GM19025 (cell line): Measurements from ENCODE around the gene ZNF74.
"Not testable (repeated sequence)": the region's sequence is repeated elsewhere in the genome, so short reads cannot be mapped to it uniquely, and the experiment has no call there.

Experiments
- ATAC-seq: cut with Tn5 transposase; IDR thresholded peaks from one replicate; pipeline ENCODE4 v1.9.1; 2021; ENCODE audit warnings: mild to moderate bottlenecking, low read depth, moderate library complexity; ENCODE audit not compliant: unreplicated experiment

Gene ZNF74

DNA sequence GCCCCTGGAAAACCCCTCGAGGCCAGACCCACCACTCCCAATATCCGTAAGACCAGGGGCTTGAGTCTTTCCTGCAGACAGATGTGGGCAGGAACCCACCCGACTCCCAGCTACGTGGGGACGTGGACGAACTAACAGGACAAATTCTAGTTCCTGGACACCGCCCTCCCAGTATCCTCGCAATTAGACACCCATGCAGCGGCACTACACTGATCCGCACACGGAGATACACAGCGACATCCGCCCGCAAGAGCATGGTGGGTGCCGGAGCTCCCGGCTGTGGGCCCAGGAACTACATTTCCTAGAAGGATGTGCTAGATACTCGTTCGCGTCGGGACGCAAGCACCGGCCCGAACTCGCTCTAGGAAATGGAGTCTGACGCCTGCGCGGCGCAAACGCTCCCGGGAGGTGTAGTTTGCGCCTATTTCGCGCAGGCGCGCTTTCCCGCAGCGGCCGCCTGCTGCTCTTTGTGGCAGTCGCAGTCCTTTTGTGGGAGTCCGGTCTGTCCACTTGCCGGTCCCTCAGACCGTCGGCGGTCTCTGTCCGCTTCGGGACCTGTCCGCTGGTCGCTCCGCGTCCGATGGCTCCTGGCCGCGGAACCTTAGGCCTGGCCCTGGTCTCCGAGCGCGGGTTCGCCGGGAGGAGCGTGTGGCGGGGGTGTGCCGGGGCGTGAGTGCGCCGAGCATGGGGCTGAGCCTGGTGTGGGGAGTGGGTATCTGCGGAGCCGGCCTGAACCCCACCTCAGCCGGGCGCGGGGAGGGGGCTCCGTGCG is at the start of gene ZNF74:
TSS of gene ZNF74 (plus strand) at position 447 of the 772 bp plus-strand sequence. CDS start 478 bp downstream, outside the sequence.
- ATAC-seq: peak; percentile 70

DNA sequence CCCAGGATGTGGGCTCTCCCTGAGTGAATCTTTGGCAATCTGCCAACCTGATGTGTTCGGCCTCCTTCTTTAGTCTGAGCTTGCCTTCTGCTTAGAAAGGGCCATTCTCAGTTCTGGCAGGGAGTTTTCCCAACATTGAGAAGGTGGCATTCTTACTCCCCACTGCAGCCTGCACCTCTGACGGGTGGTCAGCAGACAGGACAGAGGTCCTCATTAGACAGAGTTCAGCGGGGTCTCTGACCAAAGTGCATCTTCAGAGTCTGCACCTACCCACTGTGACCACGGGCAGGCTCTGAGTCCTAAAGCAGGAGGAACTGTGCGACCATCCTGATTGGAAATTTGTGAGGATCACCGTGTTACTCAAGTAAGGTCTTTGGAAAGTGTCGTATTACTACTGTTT is 47.4 kb upstream of the ZNF74 start:
- not testable (repeated sequence) for ATAC-seq

DNA sequence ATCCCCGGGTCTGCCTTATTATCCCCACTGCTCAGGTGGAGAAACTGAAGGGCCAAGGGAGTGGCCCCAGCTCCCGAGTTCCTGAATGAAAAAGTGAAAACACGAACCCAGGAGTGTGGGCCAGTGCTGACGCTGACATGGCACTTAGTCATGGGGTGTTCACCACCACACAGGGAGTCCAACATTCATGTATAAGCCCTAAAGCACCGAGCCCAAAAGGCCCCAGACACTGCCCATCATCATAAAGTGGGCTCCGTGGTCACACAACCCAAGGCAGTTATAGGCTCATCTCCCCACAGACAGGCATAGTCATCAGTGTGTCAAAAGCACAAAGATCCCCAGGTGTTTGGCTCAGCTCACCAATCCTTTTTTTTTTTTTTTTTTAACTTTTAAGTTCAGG is 41.4 kb upstream of the ZNF74 start:
- not testable (repeated sequence) for ATAC-seq

DNA sequence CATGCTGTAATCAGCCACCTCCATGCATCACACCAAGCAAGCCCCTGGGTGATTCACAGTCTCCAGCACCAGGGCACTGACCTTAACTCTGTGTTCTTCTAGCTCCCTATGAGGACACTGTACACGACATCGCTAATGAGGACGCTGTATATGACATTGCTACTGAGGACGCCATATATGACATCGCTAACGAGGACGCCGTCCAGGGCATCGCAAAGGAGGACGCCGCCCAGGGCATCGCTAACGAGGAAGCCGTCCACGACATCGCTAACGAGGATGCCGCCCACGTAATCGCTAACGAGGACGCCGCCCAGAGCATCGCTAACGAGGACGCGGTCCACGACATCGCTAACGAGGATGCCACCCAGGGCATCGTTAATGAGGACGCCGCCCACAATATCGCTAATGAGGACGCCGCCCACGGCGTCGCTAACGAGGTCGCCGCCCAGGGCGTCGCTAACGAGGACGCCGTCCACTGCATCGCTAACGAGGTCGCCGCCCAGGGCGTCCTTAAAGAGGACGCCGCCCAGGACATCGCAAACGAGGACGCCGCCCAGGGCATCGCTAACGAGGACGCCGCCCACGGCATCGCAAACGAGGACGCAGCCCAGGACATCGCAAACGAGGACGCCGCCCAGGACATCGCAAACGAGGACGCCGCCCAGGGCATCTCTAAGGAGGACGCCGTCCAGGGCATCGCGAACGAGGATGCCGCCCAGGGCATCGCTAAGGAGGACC is 39.5 kb upstream of the ZNF74 start:
- no peak for ATAC-seq

DNA sequence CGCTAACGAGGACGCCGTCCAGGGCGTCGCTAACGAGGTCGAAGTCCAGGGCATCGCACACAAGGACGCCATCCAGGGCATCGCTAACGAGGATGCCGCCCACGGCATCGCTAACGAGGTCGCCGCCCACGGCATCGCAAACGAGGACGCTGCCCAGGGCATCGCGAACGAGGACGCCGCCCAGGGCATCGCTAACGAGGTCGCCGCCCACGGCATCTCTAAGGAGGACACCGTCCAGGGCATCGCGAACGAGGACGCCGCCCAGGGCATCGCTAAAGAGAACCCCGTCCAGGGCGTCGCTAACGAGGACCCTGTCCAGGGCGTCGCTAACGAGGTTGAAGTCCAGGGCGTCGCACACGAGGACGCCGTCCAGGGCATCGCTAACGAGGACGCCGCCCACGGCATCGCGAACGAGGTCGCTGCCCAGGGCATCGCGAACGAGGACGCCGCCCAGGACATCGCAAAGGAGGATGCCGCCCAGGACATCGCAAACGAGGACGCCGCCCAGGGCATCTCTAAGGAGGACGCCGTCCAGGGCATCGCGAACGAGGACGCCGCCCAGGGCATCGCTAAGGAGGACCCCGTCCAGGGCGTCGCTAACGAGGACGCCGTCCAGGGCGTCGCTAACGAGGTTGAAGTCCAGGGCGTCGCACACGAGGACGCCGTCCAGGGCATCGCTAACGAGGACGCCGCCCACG is 37.9 kb upstream of the ZNF74 start:
- not testable (repeated sequence) for ATAC-seq

DNA sequence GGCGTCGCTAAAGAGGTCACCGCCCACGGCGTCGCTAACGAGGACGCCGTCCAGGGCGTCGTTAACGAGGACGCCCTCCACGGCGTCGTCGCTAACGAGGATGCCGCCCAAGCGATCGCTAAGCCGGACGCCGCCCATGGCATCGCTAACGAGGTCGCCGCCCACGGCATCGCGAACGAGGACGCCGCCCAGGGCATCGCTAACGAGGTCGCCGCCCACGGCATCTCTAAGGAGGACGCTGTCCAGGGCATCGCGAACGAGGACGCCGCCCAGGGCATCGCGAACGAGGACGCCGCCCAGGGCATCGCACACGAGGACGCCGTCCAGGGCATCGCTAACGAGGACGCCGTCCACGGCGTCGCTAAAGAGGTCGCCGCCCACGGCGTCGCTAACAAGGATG is 37.0 kb upstream of the ZNF74 start:
- not testable (repeated sequence) for ATAC-seq

DNA sequence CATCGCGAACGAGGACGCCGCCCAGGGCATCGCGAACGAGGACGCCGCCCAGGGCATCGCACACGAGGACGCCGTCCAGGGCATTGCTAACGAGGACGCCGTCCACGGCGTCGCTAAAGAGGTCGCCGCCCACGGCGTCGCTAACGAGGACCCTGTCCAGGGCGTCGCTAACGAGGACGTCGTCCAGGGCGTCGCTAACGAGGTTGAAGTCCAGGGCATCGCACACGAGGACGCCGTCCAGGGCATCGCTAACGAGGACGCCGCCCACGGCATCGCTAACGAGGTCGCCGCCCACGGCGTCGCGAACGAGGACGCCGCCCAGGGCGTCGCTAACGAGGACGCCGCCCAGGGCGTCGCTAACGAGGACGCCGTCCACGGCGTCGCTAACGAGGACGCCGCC is 36.0 kb upstream of the ZNF74 start:
- ATAC-seq: not testable (repeated sequence)

DNA sequence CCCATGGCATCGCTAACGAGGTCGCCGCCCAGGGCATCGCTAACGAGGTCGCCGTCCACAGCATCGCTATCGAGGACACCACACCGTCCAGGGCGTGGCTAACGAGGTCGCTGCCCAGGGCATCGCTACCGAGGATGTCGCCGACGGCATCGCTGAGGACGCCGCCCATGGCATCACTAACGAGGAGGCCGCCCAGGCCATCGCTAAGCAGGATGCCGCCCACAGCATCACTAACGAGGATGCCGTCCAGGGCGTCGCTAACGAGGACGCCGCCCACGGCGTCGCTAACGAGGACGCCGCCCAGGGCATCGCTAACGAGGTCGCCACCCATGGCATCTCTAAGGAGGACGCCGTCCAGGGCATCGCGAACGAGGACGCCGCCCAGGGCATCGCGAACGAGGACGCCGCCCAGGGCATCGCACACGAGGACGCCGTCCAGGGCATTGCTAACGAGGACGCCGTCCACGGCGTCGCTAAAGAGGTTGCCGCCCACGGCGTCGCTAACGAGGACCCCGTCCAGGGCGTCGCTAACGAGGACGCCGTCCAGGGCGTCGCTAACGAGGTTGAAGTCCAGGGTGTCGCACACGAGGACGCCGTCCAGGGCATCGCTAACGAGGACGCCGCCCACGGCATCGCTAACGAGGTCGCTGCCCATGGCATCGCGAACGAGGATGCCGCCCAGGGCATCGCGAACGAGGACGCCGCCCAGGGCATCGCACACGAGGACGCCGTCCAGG is 35.3 kb upstream of the ZNF74 start:
- ATAC-seq: not testable (repeated sequence)

DNA sequence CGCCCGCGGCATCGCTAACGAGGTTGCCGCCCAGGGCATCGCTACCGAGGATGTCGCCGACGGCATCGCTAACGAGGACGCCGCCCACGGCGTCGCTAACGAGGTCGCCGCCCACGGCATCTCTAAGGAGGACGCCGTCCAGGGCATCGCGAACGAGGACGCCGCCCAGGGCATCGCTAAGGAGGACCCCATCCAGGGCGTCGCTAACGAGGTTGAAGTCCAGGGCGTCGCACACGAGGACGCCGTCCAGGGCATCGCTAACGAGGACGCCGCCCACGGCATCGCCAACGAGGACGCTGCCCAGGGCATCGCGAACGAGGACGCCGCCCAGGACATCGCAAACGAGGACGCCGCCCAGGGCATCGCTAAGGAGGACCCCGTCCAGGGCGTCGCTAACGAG is 33.7 kb upstream of the ZNF74 start:
- not testable (repeated sequence) for ATAC-seq

DNA sequence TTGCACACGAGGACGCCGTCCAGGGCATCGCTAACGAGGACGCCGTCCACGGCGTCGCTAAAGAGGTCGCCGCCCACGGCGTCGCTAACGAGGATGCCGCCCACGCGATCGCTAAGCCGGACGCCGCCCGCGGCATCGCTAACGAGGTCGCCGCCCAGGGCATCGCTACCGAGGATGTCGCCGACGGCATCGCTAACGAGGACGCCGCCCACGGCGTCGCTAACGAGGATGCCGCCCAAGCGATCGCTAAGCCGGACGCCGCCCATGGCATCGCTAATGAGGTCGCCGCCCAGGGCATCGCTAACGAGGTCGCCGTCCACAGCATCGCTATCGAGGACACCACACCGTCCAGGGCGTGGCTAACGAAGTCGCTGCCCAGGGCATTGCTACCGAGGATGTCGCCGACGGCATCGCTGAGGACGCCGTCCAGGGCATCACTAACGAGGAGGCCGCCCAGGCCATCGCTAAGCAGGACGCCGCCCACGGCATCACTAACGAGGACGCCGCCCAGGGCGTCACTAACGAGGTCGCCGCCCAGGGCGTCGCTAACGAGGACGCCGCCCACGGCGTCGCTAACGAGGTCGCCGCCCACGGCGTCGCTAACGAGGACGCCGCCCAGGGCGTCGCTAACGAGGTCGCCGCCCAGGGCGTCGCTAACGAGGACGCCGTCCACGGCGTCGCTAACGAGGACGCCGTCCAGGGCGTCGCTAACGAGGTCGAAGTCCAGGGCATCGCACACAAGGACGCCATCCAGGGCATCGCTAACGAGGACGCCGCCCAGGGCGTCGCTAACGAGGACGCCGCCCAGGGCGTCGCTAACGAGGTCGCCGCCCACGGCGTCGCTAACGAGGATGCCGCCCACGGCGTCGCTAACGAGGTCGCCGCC is 32.8 kb upstream of the ZNF74 start:
- not testable (repeated sequence) for ATAC-seq

DNA sequence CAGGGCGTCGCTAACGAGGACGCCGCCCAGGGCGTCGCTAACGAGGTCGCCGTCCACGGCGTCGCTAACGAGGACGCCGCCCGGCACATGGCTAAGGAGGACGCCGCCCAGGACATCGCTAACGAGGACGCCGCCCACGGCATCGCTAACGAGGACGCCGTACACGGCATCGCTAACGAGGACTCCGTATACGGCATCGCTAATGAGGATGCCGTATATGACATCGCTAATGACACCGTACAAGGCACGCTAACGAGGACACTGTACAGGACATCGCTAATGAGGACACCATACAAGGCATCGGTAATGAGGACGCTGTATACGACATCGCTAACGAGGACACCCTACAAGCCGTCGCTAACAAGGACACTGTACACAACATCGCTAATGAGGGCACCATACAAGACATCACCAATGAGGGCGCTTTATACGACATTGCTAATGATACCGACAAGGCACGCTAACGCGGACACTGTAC is 32.2 kb upstream of the ZNF74 start:
- not testable (repeated sequence) for ATAC-seq

DNA sequence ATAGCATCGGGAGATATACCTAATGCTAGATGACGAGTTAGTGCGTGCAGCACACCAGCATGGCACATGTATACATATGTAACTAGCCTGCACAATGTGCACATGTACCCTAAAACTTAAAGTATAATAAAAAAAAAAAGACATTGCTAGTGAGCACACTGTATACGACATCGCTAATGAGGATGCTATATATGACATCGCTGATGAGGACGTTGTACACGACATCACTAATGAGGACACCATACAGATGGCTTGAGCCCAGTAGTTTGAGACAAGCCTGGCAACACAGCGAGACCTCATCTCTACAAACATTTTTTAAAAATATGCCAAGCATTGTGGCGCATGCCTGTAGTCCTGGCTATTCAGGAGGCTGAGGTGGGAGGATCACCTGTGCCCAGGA is 31.5 kb upstream of the ZNF74 start:
- ATAC-seq: not testable (repeated sequence)

DNA sequence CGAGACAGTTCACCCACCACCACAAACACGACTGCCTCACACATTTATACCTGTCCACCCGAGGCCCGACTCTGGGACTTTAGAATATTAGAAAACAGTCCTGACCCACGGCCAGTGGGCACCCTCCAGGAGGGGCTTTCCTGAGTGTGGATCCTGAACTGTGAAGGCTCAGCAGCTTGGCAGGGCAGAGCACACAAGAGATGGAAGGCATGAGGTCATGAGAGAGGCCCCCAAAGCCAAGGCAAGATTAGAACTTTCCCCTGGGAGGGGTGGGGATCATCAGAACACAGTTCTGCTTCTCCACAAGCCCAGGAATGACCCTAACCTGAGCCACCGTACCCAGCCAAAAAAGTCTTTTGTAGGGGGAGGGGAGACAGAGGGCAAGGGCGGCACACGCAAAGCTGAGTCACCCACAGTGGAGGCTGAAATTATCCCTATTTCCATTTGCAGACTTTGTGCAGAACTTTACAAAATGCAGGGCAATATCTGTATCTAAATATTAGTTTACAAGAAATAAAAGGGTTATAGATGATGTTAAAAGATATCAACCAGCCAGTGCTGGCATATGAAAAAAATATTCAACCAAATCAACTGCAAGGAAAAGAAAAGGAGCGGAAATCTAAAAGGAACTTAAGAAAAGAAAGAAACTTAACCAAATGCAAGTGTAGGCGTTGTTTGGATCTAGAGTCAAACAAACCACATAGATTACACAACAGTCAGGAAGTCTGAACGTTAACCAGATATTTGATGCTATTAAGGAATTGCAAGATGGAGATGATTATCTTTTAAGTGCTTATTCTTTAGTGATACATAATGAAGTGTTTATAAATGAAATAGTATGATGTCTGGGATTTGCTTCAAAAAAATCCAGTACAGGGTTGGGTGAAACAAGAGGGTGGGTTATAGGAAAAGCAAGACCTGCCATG is 29.4 kb upstream of the ZNF74 start:
- not testable (repeated sequence) for ATAC-seq

DNA sequence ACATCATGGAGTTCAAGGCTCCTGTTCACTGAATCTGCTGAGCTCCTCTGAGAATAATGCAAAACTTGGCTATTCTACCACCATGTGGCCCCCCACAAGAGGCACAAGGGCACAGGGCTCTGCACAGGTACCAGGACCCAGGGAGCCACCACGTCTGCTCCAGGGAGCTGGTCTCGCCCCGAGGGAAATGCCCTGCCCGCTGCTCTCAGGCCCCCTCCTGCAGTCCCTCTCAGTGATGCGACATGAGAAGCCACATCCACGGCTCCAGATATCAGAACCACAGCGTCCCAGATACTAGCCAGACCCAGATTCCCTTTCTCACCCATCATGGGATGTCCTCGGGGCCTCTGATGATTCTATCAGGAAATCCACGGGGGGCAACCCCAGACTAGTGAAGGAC is 27.1 kb upstream of the ZNF74 start:
- ATAC-seq: not testable (repeated sequence)

DNA sequence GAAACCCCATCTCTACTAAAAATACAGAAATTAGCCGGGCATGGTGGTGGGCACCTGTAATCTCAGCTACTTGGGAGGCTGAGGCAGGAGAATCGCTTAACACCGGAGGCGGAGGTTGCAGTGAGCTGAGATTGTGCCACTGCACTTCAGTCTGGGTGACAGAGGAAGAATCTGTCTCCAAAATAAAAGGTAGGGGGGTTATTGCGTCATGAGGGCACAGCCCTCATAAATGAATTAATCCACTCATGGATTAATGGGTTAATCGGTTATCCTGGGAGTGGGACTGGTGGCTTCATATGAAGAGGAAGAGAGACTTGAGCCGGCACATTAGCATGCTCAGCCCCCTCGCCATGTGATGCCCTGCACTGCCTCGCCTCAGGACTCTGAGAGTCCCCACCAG is 25.1 kb upstream of the ZNF74 start:
- ATAC-seq: not testable (repeated sequence)

DNA sequence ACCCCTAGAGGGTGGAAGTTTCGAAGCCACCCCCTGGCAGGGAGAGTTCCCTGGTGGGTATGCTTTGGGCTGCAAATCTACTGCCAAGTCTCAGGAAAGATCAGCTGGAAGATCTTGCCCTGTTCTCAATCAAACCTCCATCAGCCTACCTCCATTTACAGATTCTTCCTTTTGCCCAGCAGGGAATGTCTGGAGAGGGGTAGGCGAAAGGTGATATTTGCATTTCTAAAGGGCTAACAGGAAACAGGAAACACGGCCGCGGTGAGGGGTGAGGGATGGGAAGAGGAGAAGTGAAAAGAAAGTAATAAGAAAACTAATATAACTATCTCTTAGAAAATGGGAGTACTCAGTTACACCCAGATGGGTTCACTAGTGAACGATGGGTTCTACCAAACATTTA is 22.3 kb upstream of the ZNF74 start:
- ATAC-seq: not testable (repeated sequence)

DNA sequence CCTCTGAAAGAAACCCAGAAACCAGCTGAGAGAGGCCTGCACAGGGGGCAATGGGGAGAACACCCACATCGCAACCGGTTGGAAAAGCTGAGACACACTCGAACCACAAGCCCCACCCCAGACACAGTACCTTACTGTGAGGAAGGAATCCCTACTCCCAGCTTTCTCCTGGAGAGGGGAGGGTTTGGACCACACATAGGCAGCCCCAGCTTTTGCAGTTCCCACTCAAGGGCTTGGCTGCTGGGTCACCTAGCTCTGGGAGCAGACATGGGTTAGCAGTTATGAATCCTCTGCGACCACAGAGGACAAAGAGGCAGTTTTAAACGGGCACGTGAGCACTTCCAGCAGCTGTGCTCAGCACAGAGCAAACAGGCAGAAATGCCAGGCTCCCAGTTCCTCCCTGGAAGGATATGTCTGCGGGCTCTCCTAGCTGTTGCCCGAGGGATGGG is 21.5 kb upstream of the ZNF74 start:
- ATAC-seq: not testable (repeated sequence)

DNA sequence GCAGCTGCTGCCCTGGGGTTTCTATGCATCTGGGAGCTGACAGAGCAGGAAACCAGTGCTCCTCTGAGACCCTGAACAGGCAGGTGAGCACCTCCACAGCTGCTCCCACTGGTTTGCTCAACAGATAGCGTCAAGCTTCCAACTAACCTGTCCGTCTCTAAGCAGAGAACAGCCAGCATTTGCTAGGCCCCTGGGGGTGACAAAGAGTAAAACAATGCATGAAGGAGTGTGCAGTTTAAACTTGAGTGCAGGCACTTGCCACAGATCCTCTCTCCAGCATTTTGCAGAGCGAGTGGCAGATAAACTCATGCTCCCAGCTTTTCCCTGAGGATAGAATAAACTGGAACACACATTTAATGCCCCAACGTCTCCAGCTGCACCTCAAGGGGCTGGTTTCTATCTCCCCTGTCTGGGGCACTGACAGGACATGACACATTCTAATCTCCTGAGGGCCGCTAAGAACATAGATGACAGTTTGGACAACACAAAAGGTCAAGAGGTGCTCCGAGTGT is 20.7 kb upstream of the ZNF74 start:
- ATAC-seq: not testable (repeated sequence)
